ENCODE results near the gene SERINC2. TPM values are rescaled to one million over a fixed set of nuclear protein-coding genes. Genes with fewer than 3 reads are reported as not detected.

Gene SERINC2
- total RNA-seq: 100 to 1,000 TPM; 274 to 381 TPM
- long read RNA-seq, transcript SERINC2-201 (10 exons, 1,997 nt): major isoform, 31 of 80 reads
- long read RNA-seq, partial matches to known transcripts: 45 of 80 reads
- long read RNA-seq, other reads (novel, unspliced or antisense): 4 of 80 reads

DNA sequence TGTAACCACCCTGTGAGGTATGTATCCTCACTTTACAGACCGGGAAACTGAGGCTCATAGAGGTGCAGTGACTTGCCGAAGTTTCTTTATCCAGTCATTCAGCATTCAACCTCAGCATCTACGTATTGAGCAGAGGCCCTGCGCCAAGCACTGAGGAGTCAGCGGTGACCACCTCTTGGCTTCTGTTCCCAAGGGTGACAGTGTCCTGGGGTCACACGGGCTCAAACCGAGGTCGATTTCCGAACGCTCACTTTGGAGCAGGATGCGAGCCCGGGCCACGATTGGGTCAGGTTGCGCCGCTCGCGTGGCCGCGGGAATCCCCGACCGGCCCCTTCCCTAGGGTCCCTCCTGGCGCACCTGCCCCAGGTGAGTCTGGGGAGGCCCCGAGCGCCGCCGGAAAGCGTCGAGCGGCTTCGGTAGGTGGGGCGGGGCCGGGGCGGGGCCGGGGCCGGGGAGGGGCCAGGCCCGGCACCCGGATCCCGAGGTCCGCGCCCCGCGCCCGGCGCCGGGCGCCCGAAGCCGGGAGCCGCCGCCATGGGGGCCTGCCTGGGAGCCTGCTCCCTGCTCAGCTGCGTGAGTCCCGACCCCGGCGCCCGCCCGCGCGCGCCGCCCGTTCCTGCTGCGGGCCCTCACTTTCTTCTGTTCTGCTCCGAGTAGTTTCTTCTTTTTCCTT lies at the start of gene SERINC2:
TSS of gene SERINC2 (plus strand) at position 482 of the 673 bp plus-strand sequence. CDS start at position 535, 53 bp downstream.
- DNase-seq (peak in 1 of 2 donors; percentile 66), ATAC-seq (peak; percentile 76)
- intact Hi-C loops (cut with DNase I, micrococcal nuclease): no loop called here

GRCh38 chr1:31364561-31365250 lies 48.3 kb upstream of the SERINC2 start:
- intact Hi-C loops (cut with DNase I, micrococcal nuclease): no loop called here
- no peak for ATAC-seq
- DNase-seq: no peak

- intact Hi-C loops (cut with DNase I, micrococcal nuclease): no loop called here
- no peak for ATAC-seq
- DNase-seq: no peak
Observed at GRCh38 chr1:31366796-31367195, 46.2 kb upstream of the SERINC2 start.

- intact Hi-C loops (cut with DNase I, micrococcal nuclease): no loop called here
- DNase-seq (peak in 1 of 2 donors; percentile 48), ATAC-seq (peak; percentile 43)
Observed at GRCh38 chr1:31368611-31369107, 44.4 kb upstream of the SERINC2 start.

- ATAC-seq: no peak
- no peak for DNase-seq
- intact Hi-C loops (cut with DNase I, micrococcal nuclease): no loop called here
Observed at GRCh38 chr1:31370021-31370420, 43.0 kb upstream of the SERINC2 start.

DNA sequence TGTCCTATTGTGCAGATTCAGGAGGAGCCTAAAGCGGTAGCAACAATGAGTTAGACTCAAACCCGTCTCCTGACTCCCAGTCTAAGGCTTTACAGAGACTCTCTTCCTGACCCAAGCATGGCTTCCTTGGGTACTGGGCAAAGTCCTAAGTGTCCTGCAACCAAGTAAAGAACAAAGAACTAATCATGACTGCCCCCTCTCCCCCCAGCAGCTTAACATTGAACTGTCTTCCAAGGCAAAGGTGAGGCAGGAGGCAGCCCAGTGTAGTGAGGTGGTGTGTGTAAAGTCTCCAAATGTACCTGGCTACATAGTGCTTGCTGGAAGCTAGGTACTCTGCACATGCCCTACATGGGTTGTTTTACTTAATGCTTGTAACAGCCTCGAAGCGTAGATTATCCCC lies 42.4 kb upstream of the SERINC2 start:
- no peak for ATAC-seq
- no peak for DNase-seq
- intact Hi-C loops (cut with DNase I, micrococcal nuclease): no loop called here

- DNase-seq: peak in 1 of 2 donors; percentile 60
- intact Hi-C loops (cut with DNase I, micrococcal nuclease): no loop called here
Observed at GRCh38 chr1:31371121-31371959, 41.7 kb upstream of the SERINC2 start.

DNA sequence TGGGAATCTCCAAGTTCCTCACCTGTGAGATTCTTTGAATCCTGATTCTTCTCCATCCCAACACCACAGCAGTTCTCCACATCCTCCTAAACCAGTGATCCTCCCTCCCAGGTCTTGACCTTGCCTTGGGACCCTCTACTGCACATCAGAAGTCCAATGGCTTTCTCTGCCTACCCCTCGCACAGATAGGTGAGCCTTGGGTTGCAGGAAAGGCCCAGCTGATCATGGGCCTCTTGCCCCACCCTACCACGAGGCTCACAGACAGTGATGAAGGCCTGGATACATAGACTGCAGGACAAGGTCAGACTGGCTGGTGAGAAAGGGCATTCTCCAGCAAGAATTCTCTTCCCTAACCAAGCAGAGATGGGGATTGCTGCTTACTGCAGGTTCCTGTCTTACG lies 41.0 kb upstream of the SERINC2 start:
- no peak for ATAC-seq
- no peak for DNase-seq

More at GRCh38 chr1:31371121-31371959, 41.7 kb upstream of the SERINC2 start:
- ATAC-seq: peak; percentile 47

DNA sequence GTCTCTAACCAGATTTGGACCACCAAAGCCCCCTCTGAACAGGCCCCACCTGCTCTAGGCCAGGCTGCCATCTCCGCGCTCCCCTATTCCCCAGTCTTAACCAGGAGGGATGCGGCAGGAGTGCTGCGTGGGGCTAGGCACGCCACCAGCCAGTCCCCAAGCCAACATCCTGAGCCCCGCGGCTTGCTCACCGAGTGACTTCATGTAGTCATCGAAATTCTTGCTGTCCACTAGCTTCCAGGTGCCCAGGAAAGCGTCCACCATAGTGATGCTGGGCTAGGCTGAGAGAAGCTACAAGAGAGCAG lies 40.3 kb upstream of the SERINC2 start:
- intact Hi-C loops (cut with DNase I, micrococcal nuclease): no loop called here
- DNase-seq: no peak
- ATAC-seq: no peak

More for the DNA sequence above, 41.0 kb upstream of the SERINC2 start:
- intact Hi-C loops (cut with DNase I, micrococcal nuclease): no loop called here

DNA sequence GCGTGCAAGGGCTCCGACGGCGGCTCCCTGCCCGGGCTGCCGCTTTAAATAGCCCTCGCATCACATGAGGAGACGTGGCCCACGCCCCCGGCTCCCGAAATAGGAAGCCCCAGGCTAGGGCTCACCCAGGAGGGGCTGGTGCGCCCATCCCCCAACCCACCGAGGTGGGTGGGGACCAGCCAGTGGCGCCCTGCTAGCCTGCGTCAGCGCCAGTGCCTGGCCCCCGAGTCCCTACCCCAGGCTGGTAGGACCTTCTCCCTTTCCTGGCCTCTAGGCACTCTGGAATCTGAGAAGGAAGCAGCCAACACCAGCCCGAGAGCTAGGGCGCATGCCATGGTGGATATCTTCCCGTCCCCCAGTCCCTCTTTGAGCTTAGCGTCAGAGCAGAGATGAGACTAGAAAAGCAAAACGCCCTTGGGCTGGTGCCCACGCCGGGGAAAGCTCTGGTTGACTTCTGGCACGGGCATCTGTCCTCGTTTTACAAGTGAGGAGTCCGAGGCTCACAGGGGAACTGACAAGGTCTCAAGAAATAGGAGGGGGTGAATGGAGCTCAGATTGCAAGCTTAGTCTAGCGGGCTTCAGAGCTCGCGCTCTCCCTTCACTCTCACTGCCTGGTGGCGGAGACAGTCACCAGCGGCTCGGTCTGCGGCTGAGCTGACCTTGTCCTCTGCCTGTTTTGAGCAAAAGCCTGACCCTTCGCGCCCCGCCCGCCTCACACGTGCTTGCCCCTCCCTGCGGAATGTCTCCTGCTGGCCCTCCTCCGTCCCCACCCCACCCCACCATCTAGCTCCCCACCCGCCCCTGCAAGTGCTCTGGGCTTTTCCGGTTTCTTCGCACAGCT lies 39.7 kb upstream of the SERINC2 start, which contains the start of gene FABP3:
TSS of gene FABP3 (minus strand) at position 21 of the 841 bp plus-strand sequence. CDS start 62 bp downstream, outside the sequence.
- intact Hi-C loops (cut with DNase I, micrococcal nuclease): no loop called here
- DNase-seq (peak; percentile 88 to 92), ATAC-seq (peak; percentile 77)

GRCh38 chr1:31373897-31374486 lies 39.0 kb upstream of the SERINC2 start:
- intact Hi-C loops (cut with DNase I, micrococcal nuclease): no loop called here
- DNase-seq: no peak
- no peak for ATAC-seq

DNA sequence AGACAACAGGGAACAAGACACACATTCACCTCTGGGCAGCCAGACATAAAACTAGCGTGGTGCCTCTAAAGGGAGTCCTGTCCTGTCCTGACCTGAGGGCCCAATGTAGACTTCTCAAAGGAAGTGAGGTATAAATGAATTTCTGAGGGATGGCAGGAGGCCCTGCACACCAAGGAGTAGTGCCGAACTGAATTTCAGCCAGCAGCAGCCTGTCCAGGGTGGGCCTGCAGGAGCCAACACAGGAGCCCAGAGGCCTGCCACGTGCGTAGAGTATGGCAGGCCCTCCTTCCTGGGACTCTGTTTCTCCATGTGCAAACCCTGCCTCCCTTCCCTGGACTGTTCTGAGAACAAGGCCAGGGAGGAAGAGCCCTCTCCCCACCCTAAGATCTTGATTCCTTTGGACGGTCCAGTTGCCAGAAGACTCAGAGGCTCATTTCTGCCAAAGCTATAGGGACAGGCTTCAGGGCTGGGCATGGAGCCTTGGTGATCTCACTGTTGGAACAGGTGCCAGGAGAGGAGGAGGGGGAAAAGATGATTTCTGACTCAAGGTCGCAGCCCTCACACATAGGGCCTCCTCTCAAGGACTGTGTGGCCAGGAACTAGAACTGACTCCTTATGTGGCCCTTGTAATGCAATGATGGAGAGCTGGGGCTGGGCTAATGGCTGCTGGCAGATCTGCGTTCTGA lies 38.4 kb upstream of the SERINC2 start:
- intact Hi-C loops (cut with DNase I, micrococcal nuclease): no loop called here
- ATAC-seq: peak; percentile 2
- DNase-seq: peak in 1 of 2 donors; percentile 26

DNA sequence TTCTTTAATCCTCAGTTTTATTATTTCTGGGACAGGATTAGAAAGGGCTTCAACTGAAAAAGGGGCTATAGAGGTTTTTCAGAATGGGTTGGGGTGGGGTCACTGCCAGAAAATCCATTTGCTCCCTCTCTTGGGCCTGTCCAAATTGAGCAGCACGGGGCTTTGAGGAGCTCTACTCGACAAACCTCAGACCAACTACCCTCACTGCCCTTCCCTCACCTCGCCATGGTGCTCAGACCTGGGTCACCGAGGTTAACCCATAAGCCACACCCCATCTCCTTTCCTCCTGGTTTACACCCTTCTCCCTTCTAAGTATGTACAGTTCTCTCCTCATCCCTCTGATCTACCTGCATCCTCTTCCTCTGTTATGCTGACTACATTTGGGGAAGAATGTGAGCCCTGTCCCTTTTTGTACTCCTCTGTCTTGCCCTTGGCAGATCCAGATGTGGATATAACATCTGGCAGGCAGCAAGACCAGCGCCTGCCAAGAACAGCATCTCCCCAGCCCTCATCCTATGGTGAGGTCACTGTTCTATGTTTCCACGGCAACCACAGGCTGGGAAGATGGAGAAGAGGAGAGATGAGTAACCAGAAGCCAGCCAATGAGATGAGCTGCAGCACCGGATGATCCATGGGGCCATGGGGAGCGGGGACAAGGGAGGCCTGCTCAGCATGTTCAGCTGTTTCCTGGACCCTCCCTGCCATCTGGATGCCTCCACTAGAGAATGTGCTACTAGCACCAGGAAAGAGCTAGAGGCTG lies 36.5 kb upstream of the SERINC2 start:
- intact Hi-C loops (cut with DNase I, micrococcal nuclease): no loop called here
- DNase-seq (no peak), ATAC-seq (no peak)

DNA sequence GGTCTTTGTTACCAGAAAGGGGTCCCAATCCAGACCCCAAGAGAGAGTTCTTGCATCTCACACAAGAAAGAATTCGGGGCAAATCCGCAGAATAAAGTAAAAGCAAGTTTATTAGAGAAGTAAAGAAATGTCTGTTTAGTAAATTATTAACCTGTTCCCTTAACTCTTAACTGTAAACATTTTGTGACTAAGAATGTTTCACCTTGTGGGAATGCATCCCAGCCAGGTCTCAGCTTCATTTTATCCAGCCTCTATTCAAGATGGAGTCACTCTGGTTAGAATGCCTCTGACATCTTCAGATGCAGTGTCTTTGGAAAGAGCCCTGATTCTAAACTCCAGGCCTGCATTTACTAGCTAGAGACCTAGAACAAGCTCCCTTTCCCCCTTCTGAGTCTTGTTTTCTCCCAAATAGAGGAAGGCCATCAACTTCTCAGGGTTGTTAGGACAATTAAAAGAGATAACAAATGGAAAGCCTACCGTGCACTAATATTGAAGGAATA lies 35.6 kb upstream of the SERINC2 start:
- ATAC-seq (no peak), DNase-seq (no peak)
- intact Hi-C loops (cut with DNase I, micrococcal nuclease): no loop called here

DNA sequence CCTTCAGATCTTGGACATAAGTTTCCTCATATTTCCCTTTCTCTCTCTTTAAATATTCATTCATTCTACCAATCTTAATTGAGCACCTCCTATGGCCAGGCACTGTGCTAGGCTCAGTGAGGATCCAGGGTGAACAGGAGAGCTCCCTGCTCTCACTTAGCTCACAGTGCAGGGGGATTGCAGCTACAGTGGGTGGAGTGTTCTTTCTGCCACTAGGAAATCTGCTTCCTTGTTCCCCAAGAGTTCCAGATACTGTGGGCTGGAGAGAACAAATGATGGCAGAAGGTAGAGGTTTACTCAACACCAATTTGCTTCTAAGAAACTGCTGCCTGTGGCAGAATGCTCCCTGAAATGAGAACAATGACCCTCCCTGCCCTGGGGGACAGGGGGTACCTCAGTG lies 35.0 kb upstream of the SERINC2 start:
- no peak for DNase-seq
- intact Hi-C loops (cut with DNase I, micrococcal nuclease): no loop called here
- ATAC-seq: no peak

DNA sequence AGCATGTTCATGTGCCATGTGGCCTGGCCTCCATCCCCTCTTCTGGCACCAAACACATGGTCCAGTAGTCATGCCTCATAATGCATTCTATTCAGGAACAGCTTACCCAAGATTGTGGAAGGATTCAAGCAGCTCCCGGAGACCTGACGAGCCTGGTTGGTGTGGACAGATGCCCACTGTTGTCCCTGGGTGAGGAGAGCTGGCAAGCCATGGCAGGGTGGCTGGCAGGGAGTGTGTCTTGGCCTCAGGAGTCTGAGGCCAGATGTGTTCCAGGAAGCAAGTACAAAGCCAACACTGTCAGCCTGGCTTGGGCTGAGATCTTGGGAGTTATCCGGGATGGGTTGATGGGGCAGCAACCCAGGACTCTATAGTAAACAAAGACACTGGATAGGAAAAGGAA lies 32.8 kb upstream of the SERINC2 start:
- DNase-seq (no peak), ATAC-seq (no peak)
- intact Hi-C loops (cut with DNase I, micrococcal nuclease): no loop called here
